LoVo (cell line): ENCODE data around the gene TOMM70.

Source experiments
- DNase-seq: peaks from one replicate; pipeline ENCODE4 v3.0.0-alpha.2; 2016; ENCODE audit warnings: low spot score

TOMM70 gene

GRCh38 chr3:100411091-100411982 lies 10.4 kb upstream of the TOMM70 start:
- no peak for DNase-seq

GRCh38 chr3:100407977-100408532 lies 7.2 kb upstream of the TOMM70 start:
- no peak for DNase-seq

GRCh38 chr3:100407164-100407563 lies 6.3 kb upstream of the TOMM70 start:
- no peak for DNase-seq

- DNase-seq = no peak
These were observed 3.3 kb upstream of the TOMM70 start for GRCh38 chr3:100404250-100404548.

GRCh38 chr3:100403362-100404249 lies 2.7 kb upstream of the TOMM70 start:
- DNase-seq = no peak

- no peak for DNase-seq
These were observed 2.0 kb upstream of the TOMM70 start for GRCh38 chr3:100402891-100403290.

GRCh38 chr3:100402256-100402655 lies 1.4 kb upstream of the TOMM70 start:
- no peak for DNase-seq

- DNase-seq = no peak
These were observed 769 bp upstream of the TOMM70 start for GRCh38 chr3:100401674-100402041.

- DNase-seq = no peak
These were observed 490 bp downstream of the TOMM70 start for GRCh38 chr3:100400419-100400779.

GRCh38 chr3:100399341-100400071 lies 1.4 kb downstream of the TOMM70 start:
- DNase-seq = no peak

- DNase-seq = no peak
These were observed 3.9 kb downstream of the TOMM70 start for GRCh38 chr3:100396967-100397366.

GRCh38 chr3:100395679-100396431 lies 5.0 kb downstream of the TOMM70 start:
- no peak for DNase-seq

- no peak for DNase-seq
These were observed 11.9 kb downstream of the TOMM70 start for GRCh38 chr3:100389025-100389424.

- DNase-seq = no peak
These were observed 14.3 kb downstream of the TOMM70 start for GRCh38 chr3:100386437-100387074.

GRCh38 chr3:100384733-100385525 lies 16.0 kb downstream of the TOMM70 start:
- no peak for DNase-seq

- no peak for DNase-seq
These were observed 24.6 kb downstream of the TOMM70 start for GRCh38 chr3:100376301-100376700.

GRCh38 chr3:100374521-100374920 lies 26.4 kb downstream of the TOMM70 start:
- no peak for DNase-seq

- no peak for DNase-seq
These were observed 30.1 kb downstream of the TOMM70 start for GRCh38 chr3:100370756-100371155.

- DNase-seq = no peak
These were observed 32.4 kb downstream of the TOMM70 start for GRCh38 chr3:100368441-100368840.

- DNase-seq = no peak
These were observed 34.5 kb downstream of the TOMM70 start for GRCh38 chr3:100366424-100366823.
